Testis (tissue), 2 donors: ENCODE results near the gene ZBTB40.

ENCODE experiments used
- POLR2A ChIP-seq: fragments of 450-650 bp; IDR thresholded peaks from one replicate; pipeline ENCODE4 v1.6.1; 2017; ENCODE audit warnings: antibody characterized with exemption, mild to moderate bottlenecking, moderate library complexity
- TF ChIP-seq, protein P1 (sequence below), 3 experiments: fragments of 450-650 bp in 2 of 3; fragments of 200-600 bp in 1 of 3; sonication (generic) in 1 of 3; IDR thresholded peaks; one replicate each; pipeline ENCODE4 v1.5.1; 2016 to 2019; ENCODE audit warnings: antibody characterized with exemption in 3 of 3, mild to moderate bottlenecking in 2 of 3, moderate library complexity in 1 of 3

DNA sequence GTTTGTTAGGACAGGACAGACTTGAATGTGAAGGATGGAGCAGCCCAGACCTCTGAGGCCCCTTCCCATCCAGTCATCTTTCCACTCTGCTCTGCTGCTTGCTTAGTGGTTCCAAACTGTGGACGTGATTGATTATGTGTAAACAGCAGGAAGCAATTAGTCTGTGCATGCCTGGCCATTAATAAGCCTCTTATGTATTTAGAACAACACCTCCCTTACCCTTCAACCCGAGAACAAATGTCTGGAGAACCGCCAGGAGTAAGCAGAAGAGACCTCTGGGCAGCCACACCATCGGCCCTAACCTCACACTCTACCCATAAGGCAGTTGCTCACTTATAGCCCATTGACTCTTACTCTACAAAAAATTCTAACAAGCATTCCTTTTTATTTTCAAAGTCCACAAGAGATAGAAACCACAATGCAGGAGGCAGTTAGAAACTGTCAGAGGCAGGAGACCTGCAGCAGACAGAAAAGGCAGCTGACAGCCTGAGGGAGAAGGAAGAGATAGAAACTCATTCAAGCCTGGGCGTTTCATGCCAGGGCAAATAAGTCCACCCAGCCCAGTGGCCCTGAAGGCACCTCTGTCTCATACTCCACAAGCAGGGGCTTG, 105.8 kb downstream of the ZBTB40 start:
- TF ChIP-seq, protein P1, sequence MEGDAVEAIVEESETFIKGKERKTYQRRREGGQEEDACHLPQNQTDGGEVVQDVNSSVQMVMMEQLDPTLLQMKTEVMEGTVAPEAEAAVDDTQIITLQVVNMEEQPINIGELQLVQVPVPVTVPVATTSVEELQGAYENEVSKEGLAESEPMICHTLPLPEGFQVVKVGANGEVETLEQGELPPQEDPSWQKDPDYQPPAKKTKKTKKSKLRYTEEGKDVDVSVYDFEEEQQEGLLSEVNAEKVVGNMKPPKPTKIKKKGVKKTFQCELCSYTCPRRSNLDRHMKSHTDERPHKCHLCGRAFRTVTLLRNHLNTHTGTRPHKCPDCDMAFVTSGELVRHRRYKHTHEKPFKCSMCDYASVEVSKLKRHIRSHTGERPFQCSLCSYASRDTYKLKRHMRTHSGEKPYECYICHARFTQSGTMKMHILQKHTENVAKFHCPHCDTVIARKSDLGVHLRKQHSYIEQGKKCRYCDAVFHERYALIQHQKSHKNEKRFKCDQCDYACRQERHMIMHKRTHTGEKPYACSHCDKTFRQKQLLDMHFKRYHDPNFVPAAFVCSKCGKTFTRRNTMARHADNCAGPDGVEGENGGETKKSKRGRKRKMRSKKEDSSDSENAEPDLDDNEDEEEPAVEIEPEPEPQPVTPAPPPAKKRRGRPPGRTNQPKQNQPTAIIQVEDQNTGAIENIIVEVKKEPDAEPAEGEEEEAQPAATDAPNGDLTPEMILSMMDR (IDR thresholded peaks at IDR 0.05), result no peak
- TF ChIP-seq POLR2A, result no peak
